Transverse colon (tissue), 4 donors: Measurements from ENCODE around the gene EXTL1. TPM values are rescaled to one million over a fixed set of nuclear protein-coding genes. Genes with fewer than 3 reads are reported as not detected.

Experiments
- DNase-seq: peaks from one replicate; pipeline ENCODE4 v3.0.0-alpha.2; 2019
- H3K27ac ChIP-seq, 4 donors: fragments of 200-600 bp; sonication (generic); 2 replicates each; pipeline ENCODE4 v1.5.1; 2016 to 2018; ENCODE audit warnings: inconsistent platforms in 4 of 4
- H3K27me3 ChIP-seq: fragments of 200-600 bp; sonication (generic); 2 replicates; pipeline ENCODE4 v1.5.1; 2017; ENCODE audit warnings: inconsistent platforms
- H3K36me3 ChIP-seq, 4 donors: fragments of 200-600 bp; sonication (generic); 2 replicates each; pipeline ENCODE4 v1.5.1; 2017 to 2019; ENCODE audit warnings: inconsistent platforms in 4 of 4
- H3K4me1 ChIP-seq, 4 donors: fragments of 200-600 bp; sonication (generic); 2 replicates each; pipeline ENCODE4 v1.5.1; 2017 to 2020; ENCODE audit warnings: inconsistent platforms in 4 of 4
- H3K4me3 ChIP-seq, 4 donors: fragments of 200-600 bp; sonication (generic); 1 replicate in 1 of 4; 2 replicates in 3 of 4; pipeline versions ENCODE4 v1.5.1 to v1.6.1; 2017 to 2019; ENCODE audit warnings: inconsistent platforms in 4 of 4
- H3K9me3 ChIP-seq, 2 donors: fragments of 200-600 bp; sonication (generic); 2 replicates each; pipeline ENCODE4 v1.5.1; 2017 to 2019; ENCODE audit warnings: inconsistent platforms in 2 of 2
- EP300 ChIP-seq: sonication (generic); formaldehyde crosslinking; IDR thresholded peaks from one replicate; pipeline ENCODE4 v1.6.1; 2017; ENCODE audit warnings: antibody characterized with exemption, low read depth
- POLR2A ChIP-seq: fragments of 450-650 bp; IDR thresholded peaks from one replicate; pipeline ENCODE4 v1.6.1; 2016; ENCODE audit warnings: antibody characterized with exemption, mild to moderate bottlenecking, moderate library complexity
- POLR2AphosphoS5 ChIP-seq, 3 donors: sonication (generic); formaldehyde crosslinking; IDR thresholded peaks; one replicate each; pipeline ENCODE4 v1.6.1; 2016; ENCODE audit warnings: antibody characterized with exemption in 3 of 3
- WGBS, 2 donors: methylation state at CpG; one replicate each; pipeline ENCODE4 v1.1.5; 2018; ENCODE audit warnings: low coverage in 1 of 2; 5-methylcytosine and 5-hydroxymethylcytosine counted together
- in situ Hi-C, 4 donors: fragments of 200-750 bp; cut with MboI; loops; one replicate each; pipeline versions ENCODE4 v1.15.0 to v1.15.1; 2017; ENCODE audit warnings: low sequenced_read_pairs in 3 of 4, low pct_ligation_motif_present in 1 of 4, low pct_unique_long_range_greater_than_20kb in 1 of 4
- intact Hi-C: fragments of 100-400 bp; cut with DNase I; formaldehyde crosslinking; loops from one replicate; pipeline ENCODE4 v1.15.1; 2023; ENCODE audit warnings: low total_unique reads
- total RNA-seq, 4 donors: library from RNA; depleted of rRNA; stranded (reverse); fragments of >200 nt; gene quantifications; one replicate each; pipeline ENCODE4 v1.1.0, GENCODE V29; 2016
- TF ChIP-seq, protein P1 (sequence below), 5 experiments: fragments of 200-600 bp in 3 of 5; fragments of 450-650 bp in 2 of 5; sonication (generic) in 3 of 5; IDR thresholded peaks; 1 replicate in 2 of 5; 2 replicates in 3 of 5; pipeline ENCODE4 v1.5.1; 2016 to 2017; ENCODE audit warnings: antibody characterized with exemption in 5 of 5, inconsistent platforms in 3 of 5, mild to moderate bottlenecking in 2 of 5, moderate library complexity in 1 of 5

EXTL1 gene, protein sequence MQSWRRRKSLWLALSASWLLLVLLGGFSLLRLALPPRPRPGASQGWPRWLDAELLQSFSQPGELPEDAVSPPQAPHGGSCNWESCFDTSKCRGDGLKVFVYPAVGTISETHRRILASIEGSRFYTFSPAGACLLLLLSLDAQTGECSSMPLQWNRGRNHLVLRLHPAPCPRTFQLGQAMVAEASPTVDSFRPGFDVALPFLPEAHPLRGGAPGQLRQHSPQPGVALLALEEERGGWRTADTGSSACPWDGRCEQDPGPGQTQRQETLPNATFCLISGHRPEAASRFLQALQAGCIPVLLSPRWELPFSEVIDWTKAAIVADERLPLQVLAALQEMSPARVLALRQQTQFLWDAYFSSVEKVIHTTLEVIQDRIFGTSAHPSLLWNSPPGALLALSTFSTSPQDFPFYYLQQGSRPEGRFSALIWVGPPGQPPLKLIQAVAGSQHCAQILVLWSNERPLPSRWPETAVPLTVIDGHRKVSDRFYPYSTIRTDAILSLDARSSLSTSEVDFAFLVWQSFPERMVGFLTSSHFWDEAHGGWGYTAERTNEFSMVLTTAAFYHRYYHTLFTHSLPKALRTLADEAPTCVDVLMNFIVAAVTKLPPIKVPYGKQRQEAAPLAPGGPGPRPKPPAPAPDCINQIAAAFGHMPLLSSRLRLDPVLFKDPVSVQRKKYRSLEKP
- total RNA-seq: under 1 TPM in 2 of 4 donors, not detected in 2; 0.16 to 0.41 TPM

DNA sequence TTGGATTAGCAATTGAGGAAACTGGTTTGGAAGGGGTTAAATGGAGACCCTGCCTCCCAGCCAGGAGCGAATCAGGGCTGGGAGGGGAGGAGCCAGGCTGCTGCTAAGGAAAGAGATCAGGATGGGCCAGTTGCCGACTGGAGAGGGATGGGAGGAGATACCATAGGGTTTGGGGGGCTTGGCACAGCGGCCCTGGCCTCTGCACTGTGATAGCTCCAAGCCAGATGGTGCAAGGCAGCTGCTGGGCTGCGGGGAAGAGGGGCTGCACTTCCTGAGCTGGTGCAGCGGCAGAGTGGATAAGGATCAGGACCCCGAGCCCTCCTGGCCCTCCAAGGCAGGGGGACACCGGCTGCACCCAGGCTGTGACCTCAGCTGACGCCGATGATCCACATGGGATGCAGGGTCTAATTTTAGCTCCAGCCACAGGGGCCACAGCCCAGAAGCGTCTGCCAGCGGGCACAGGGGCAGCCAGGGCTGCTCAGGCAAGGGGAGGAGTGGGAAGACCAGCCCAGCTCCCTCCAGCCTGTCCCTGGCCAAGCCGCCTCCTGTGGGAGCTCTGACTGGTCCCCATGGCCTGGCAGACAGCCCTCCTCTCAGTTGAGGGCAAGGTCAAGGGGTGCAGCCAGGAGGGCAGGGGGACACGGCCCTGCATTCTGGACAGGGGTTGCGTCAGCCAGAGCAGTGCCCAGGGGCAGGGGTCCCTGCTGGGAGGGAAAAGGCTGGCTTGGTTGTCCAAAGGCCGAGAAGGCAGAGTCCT, at the start of gene EXTL1:
EXTL1 (plus strand) TSS at position 129 of the 757 bp plus-strand sequence. CDS start 872 bp downstream, outside the sequence.
- no peak for DNase-seq
- Histone ChIP-seq H3K4me1 (peaks cover 0 to 5% (median 2%) of the 10 kb centered on the region in 4 donors), H3K27ac (no peak within 1 kb of the TSS), H3K36me3 (no peaks in the 10 kb centered on the region), H3K4me3 (no peak within 1 kb of the TSS), H3K27me3 (no peaks in the 10 kb centered on the region), H3K9me3 (no peaks in the 10 kb centered on the region)
- in situ Hi-C loops: no loop called here
- TF ChIP-seq POLR2A (no peak), EP300 (no peak), POLR2AphosphoS5 (IDR thresholded peaks at IDR 0.05) (no peak)
- TF ChIP-seq, protein P1, sequence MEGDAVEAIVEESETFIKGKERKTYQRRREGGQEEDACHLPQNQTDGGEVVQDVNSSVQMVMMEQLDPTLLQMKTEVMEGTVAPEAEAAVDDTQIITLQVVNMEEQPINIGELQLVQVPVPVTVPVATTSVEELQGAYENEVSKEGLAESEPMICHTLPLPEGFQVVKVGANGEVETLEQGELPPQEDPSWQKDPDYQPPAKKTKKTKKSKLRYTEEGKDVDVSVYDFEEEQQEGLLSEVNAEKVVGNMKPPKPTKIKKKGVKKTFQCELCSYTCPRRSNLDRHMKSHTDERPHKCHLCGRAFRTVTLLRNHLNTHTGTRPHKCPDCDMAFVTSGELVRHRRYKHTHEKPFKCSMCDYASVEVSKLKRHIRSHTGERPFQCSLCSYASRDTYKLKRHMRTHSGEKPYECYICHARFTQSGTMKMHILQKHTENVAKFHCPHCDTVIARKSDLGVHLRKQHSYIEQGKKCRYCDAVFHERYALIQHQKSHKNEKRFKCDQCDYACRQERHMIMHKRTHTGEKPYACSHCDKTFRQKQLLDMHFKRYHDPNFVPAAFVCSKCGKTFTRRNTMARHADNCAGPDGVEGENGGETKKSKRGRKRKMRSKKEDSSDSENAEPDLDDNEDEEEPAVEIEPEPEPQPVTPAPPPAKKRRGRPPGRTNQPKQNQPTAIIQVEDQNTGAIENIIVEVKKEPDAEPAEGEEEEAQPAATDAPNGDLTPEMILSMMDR (IDR thresholded peaks at IDR 0.05): no peak
- intact Hi-C loops: no loop called here
- 40 to 48% methylated on average over 3 to 15 of the region's 15 CpGs for WGBS, 2 donors

DNA sequence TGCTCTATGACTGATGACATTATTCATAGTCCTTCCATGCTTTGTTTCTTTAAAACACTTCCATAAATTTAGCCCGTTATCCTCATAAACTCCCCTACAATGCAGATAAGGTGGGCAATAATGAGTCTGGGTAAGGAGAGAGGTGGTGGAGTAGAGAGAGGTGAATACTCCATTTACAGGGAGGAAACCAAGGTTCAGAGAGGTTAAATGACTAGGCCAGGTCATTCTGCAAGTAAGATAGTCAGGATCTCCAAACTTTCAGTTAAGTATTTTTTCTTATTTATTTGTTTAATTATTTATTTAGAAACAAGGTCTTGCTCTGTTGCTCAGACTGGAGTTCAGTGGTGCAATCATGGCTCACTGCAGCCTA, 49.8 kb upstream of the EXTL1 start:
- Histone ChIP-seq H3K9me3 (no peaks in the 10 kb centered on the region), H3K36me3 (peaks cover 0 to 36% (median 5%) of the 10 kb centered on the region in 4 donors), H3K27ac (peak overlapping the region in 1 of 4 donors; percentile 29), H3K4me3 (no peak overlapping the region), H3K27me3 (no peaks in the 10 kb centered on the region), H3K4me1 (peaks cover 0 to 21% (median 1%) of the 10 kb centered on the region in 4 donors)
- intact Hi-C loops (no loop called here), in situ Hi-C loops (no loop called here)
- WGBS, 2 donors: 11 to 55% methylated on average over 1 of the region's 1 CpG
- DNase-seq: no peak
- no peak for TF ChIP-seq EP300
- TF ChIP-seq, protein P1 (IDR thresholded peaks at IDR 0.05): no peak
- TF ChIP-seq POLR2AphosphoS5 (IDR thresholded peaks at IDR 0.05): no peak

DNA sequence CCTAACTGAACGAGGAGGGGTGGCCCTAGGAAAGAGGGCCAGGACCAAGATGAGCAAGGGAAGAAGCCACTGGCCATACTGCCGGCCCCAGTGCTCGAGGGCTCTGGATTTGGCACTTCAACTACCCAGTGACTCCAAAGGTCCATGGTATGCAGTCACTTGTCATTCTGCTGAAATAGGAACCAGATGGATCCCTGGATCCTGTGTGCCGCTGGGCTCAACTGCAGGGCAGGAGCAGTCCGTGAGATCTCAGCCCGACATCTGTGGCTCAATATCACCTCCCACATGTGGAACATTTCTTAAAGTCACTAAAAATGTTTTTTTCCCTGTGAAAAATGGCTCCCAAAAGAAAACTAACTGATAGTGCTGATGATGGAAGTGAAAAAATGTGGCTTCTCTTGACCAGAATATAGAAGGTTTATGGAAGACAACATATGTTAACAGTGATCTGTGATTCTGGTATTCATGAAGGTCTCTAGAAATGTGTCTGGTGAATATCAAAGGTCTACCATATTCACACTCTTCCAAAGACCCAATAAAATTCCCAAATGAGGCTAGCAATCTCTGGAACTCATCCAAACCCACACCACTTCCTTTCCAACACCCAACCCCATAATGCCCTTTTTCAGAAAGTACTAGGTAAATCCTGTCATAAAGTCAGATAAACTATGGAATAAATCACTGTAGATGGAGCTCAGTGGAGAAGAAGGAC, 47.8 kb upstream of the EXTL1 start:
- DNase-seq: no peak
- in situ Hi-C loops: no loop called here
- H3K27me3 ChIP-seq: no peaks in the 10 kb centered on the region
- intact Hi-C loops: no loop called here
- no peaks in the 10 kb centered on the region for H3K9me3 ChIP-seq
- peaks cover 0 to 21% (median 1%) of the 10 kb centered on the region in 4 donors for H3K4me1 ChIP-seq
- 80 to 100% methylated on average over 2 to 6 of the region's 6 CpGs for WGBS, 2 donors
- H3K4me3 ChIP-seq: no peak overlapping the region
- no peak overlapping the region for H3K27ac ChIP-seq
- no peak for TF ChIP-seq POLR2A
- TF ChIP-seq, protein P1 (IDR thresholded peaks at IDR 0.05): no peak
- TF ChIP-seq EP300: no peak
- no peak for TF ChIP-seq POLR2AphosphoS5 (IDR thresholded peaks at IDR 0.05)
- peaks cover 0 to 36% (median 5%) of the 10 kb centered on the region in 4 donors for H3K36me3 ChIP-seq
